Measurements from ENCODE around the gene COG7.
"Not testable (repeated sequence)": the region's sequence is repeated elsewhere in the genome, so short reads cannot be mapped to it uniquely, and the experiment has no call there.

COG7 gene

DNA sequence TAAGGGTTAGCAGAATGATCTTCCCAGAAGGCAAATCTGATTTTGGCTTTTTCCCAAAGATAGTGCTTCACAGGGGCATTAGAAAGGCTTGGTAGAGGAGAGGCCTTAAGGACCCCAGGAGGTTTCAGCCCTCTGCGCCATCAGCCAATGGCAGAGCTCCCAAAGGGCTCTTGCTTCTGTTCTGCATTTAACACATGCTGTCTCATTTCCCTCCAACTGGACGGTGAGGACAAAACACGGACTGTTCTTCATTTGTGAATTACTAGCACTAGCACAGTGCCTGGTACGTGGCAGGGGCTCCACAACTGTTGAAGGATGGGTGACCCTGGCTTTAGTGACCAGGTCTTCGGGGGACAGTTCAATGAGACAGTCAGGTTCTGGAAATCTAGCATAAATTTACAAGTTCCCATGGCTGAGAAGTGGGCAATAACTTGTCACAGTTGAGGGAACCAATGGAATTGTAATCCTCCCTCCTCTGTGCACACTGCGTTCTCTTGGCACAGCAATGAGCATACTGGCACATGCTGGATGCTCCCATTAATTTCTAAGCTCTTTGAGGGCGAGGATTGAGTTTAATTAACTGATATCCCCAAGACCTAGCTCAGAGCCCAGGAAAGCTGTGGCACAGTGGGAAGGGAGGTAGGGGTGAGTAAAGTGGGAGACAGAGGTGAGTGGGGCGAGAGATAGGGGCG is 45.4 kb downstream of the COG7 start:
- no peak for TF ChIP-seq FOXA1 (IDR thresholded peaks at IDR 0.05)
- TF ChIP-seq ZNF384 (IDR thresholded peaks at IDR 0.05): no peak
- TF ChIP-seq SUZ12 (IDR thresholded peaks at IDR 0.05): no peak
- no peak for TF ChIP-seq ARNT (IDR thresholded peaks at IDR 0.05)
- no peak for TF ChIP-seq CTBP1 (IDR thresholded peaks at IDR 0.05; ENCODE audit: borderline replicate concordance)
- no peak for TF ChIP-seq TARDBP (IDR thresholded peaks at IDR 0.05)
- TF ChIP-seq FOXM1 (IDR thresholded peaks at IDR 0.05; ENCODE audit: borderline replicate concordance): no peak
- no peak for TF ChIP-seq NFRKB (IDR thresholded peaks at IDR 0.05)
- TF ChIP-seq LEF1 (IDR thresholded peaks at IDR 0.05; ENCODE audit: borderline replicate concordance): no peak
- TF ChIP-seq PKNOX1 (IDR thresholded peaks at IDR 0.05): no peak
- TF ChIP-seq SP1 (IDR thresholded peaks at IDR 0.05): no peak
- no peak for TF ChIP-seq HDGF (IDR thresholded peaks at IDR 0.05; ENCODE audit: borderline replicate concordance)
- no peak for TF ChIP-seq FOXK2 (IDR thresholded peaks at IDR 0.05)
- TF ChIP-seq L3MBTL2 (conservative IDR thresholded peaks at IDR 0.05): no peak
- no peak for TF ChIP-seq ELF4 (IDR thresholded peaks at IDR 0.05)
- TF ChIP-seq BHLHE40 (IDR thresholded peaks at IDR 0.05; ENCODE audit: borderline replicate concordance): no peak
- CTCF ChIA-PET: no interaction called here
- POLR2A ChIA-PET: no interaction called here
- DNase-seq (ENCODE audit: extremely low spot score): no peak

- DNase-seq (ENCODE audit: extremely low spot score): no peak
- TF ChIP-seq CTBP1 (IDR thresholded peaks at IDR 0.05; ENCODE audit: borderline replicate concordance) (no peak), ZNF384 (IDR thresholded peaks at IDR 0.05) (no peak), FOXM1 (IDR thresholded peaks at IDR 0.05; ENCODE audit: borderline replicate concordance) (no peak), FOXK2 (IDR thresholded peaks at IDR 0.05) (no peak), SP1 (IDR thresholded peaks at IDR 0.05) (no peak), NFRKB (IDR thresholded peaks at IDR 0.05) (no peak), HDGF (IDR thresholded peaks at IDR 0.05; ENCODE audit: borderline replicate concordance) (no peak), L3MBTL2 (conservative IDR thresholded peaks at IDR 0.05) (no peak), LEF1 (IDR thresholded peaks at IDR 0.05; ENCODE audit: borderline replicate concordance) (no peak), ELF4 (IDR thresholded peaks at IDR 0.05) (no peak), PKNOX1 (IDR thresholded peaks at IDR 0.05) (no peak), ARNT (IDR thresholded peaks at IDR 0.05) (no peak), BHLHE40 (IDR thresholded peaks at IDR 0.05; ENCODE audit: borderline replicate concordance) (no peak), FOXA1 (IDR thresholded peaks at IDR 0.05) (no peak), TARDBP (IDR thresholded peaks at IDR 0.05) (no peak), SUZ12 (IDR thresholded peaks at IDR 0.05) (no peak)
- ChIA-PET POLR2A (no interaction called here), CTCF (no interaction called here)
Measured at GRCh38 chr16:23406546-23407240, 46.3 kb downstream of the COG7 start.

DNA sequence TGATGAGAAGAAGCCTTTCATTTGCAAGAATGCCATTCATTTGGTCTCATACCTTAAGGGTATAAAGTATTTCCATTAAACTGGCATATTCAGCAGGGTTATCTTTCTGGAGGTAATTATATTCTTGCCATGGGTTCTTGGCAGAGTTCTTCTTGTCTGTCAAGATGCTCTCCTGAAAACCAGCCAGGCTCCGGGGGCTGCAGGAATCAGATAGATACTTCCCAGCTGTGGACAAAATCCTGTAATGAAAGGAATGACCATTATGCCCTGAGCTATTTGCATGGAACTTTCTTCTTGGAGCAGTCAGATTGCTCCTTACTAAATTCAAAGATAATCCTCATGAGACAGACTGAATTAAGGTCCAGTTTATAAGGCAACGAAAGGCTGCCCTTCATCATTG is 47.0 kb downstream of the COG7 start:
- ChIA-PET POLR2A (no interaction called here), CTCF (no interaction called here)
- no peak for DNase-seq (ENCODE audit: extremely low spot score)
- TF ChIP-seq LEF1 (IDR thresholded peaks at IDR 0.05; ENCODE audit: borderline replicate concordance): no peak

GRCh38 chr16:23403547-23403946 is 49.4 kb downstream of the COG7 start:
- DNase-seq (ENCODE audit: extremely low spot score): no peak
- ChIA-PET POLR2A (interaction anchor here (1.3 kb wide), 1 partner anchor 254 kb away, joined by 3 read pairs; the partner anchor contains the start of gene USP31), CTCF (no interaction called here)
- no peak for TF ChIP-seq FOXM1 (IDR thresholded peaks at IDR 0.05; ENCODE audit: borderline replicate concordance)
- TF ChIP-seq L3MBTL2 (conservative IDR thresholded peaks at IDR 0.05): no peak

DNA sequence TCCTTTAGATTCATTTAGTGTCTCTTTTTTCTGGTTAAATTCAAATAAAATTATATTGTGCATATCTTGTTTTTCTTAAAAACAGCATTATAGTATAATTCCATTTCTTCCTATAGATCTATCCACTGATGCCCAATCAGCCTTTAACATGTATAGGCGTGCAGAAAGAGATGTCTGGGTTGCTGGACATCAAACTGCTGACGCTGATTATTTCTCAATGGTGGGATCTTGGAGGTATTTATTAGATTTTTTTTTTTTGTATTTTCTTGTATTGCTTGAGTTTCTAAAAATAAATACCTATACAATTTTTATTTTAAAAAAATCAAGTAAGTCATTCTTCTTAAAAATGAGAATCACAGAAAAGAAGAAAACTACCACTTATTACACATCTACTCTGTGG is 50.9 kb downstream of the COG7 start:
- TF ChIP-seq TARDBP (IDR thresholded peaks at IDR 0.05) (no peak), L3MBTL2 (conservative IDR thresholded peaks at IDR 0.05) (no peak), HDGF (IDR thresholded peaks at IDR 0.05; ENCODE audit: borderline replicate concordance) (no peak), ELF4 (IDR thresholded peaks at IDR 0.05) (no peak), BHLHE40 (IDR thresholded peaks at IDR 0.05; ENCODE audit: borderline replicate concordance) (no peak), ARNT (IDR thresholded peaks at IDR 0.05) (no peak), FOXA1 (IDR thresholded peaks at IDR 0.05) (no peak), SP1 (IDR thresholded peaks at IDR 0.05) (no peak), ZNF384 (IDR thresholded peaks at IDR 0.05) (no peak), FOXM1 (IDR thresholded peaks at IDR 0.05; ENCODE audit: borderline replicate concordance) (no peak), CTBP1 (IDR thresholded peaks at IDR 0.05; ENCODE audit: borderline replicate concordance) (no peak), NFRKB (IDR thresholded peaks at IDR 0.05) (no peak), FOXK2 (IDR thresholded peaks at IDR 0.05) (no peak), SUZ12 (IDR thresholded peaks at IDR 0.05) (no peak), LEF1 (IDR thresholded peaks at IDR 0.05; ENCODE audit: borderline replicate concordance) (no peak), PKNOX1 (IDR thresholded peaks at IDR 0.05) (no peak)
- ChIA-PET CTCF (no interaction called here), POLR2A (no interaction called here)
- no peak for DNase-seq (ENCODE audit: extremely low spot score)

- TF ChIP-seq FOXM1 (IDR thresholded peaks at IDR 0.05; ENCODE audit: borderline replicate concordance) (no peak), SUZ12 (IDR thresholded peaks at IDR 0.05) (no peak), ELF4 (IDR thresholded peaks at IDR 0.05) (no peak), ZNF384 (IDR thresholded peaks at IDR 0.05) (no peak), ARNT (IDR thresholded peaks at IDR 0.05) (no peak), NFRKB (IDR thresholded peaks at IDR 0.05) (no peak), PKNOX1 (IDR thresholded peaks at IDR 0.05) (no peak), FOXA1 (IDR thresholded peaks at IDR 0.05) (no peak), TARDBP (IDR thresholded peaks at IDR 0.05) (no peak)
- POLR2A ChIA-PET: no interaction called here
- DNase-seq (ENCODE audit: extremely low spot score): no peak
- CTCF ChIA-PET: no interaction called here
Measured at GRCh38 chr16:23401139-23401538, 51.9 kb downstream of the COG7 start.

DNA sequence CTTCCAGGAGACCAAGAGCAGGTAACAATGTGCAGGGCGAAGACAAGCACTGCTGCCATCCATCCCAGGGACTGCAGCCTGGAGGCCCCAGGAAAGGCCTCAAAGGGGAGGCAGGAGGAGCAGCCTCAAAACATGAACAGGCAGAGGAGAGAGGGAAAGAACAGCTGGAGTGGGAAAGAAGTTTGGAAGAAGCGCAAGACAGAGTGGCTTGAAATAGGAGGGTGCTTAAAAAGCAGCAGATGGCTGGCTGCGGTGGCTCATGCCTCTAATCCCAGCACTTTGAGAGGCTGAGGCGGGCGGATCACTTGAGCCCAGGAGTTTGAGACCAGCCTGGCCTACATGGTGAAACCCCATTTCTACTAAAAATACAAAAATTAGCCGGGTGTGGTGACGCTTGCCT is 52.5 kb downstream of the COG7 start:
- DNase-seq (ENCODE audit: extremely low spot score); CTCF ChIA-PET; POLR2A ChIA-PET: not testable (repeated sequence)
